Caco-2 (cell line): ENCODE data around the gene POLH. TPM values are rescaled to one million over a fixed set of nuclear protein-coding genes. Genes with fewer than 3 reads are reported as not detected.
A peak's percentile ranks its signal among the peaks of the same experiment; 100 is the strongest.

Experiments
- BruUV-seq: library from RNA; stranded (reverse); fragments of 400-500 nt; replicated peaks from 2 replicates; lab custom pipeline; 2021; lab: Mats Ljungman, UMichigan
- CTCF ChIA-PET: fragments of 300-600 bp; sonication (Branson Sonifier 250); formaldehyde crosslinking; loops from one replicate; lab custom pipeline; 2022; ENCODE audit warnings: antibody characterized with exemption; lab: Charles Lee
- POLR2A ChIA-PET: fragments of 300-600 bp; sonication (Branson Sonifier 250); formaldehyde crosslinking; loops from one replicate; lab custom pipeline; 2022; ENCODE audit warnings: antibody characterized with exemption; lab: Charles Lee
- DNase-seq, 2 experiments: peaks; one replicate each; pipeline versions ENCODE4 v3.0.0 to v3.0.0-alpha.2; 2020 to 2022
- H3K27me3 ChIP-seq: replicated peaks from 2 replicates; pipeline ENCODE4 v1.6.0; 2011; ENCODE audit warnings: low read length; ENCODE audit not compliant: control insufficient read depth, insufficient read depth
- H3K36me3 ChIP-seq: 2 replicates; pipeline ENCODE4 v1.5.1; 2011; ENCODE audit warnings: low read length; ENCODE audit not compliant: control insufficient read depth, insufficient read depth
- H3K4me1 ChIP-seq: fragments of 250-450 bp; sonication (Bioruptor Pico); 2 replicates; pipeline ENCODE4 v1.5.1; 2020; ENCODE audit warnings: mild to moderate bottlenecking
- H3K4me3 ChIP-seq: 2 replicates; pipeline ENCODE4 v1.5.1; 2011; ENCODE audit warnings: low read depth, mild to moderate bottlenecking, control low read depth, low read length
- H3K9me3 ChIP-seq: fragments of 250-450 bp; sonication (Bioruptor Pico); 2 replicates; pipeline ENCODE4 v1.5.1; 2020; ENCODE audit warnings: mild to moderate bottlenecking, moderate library complexity
- H3K27ac Mint-ChIP-seq: one replicate; pipeline ENCODE4 v1.8.0; 2022; ENCODE audit warnings: mixed read lengths; ENCODE audit not compliant: unreplicated experiment
- H3K27me3 Mint-ChIP-seq: one replicate; pipeline ENCODE4 v1.8.0; 2022; ENCODE audit warnings: mixed read lengths; ENCODE audit not compliant: insufficient read depth, unreplicated experiment
- H3K36me3 Mint-ChIP-seq: one replicate; pipeline ENCODE4 v1.8.0; 2022; ENCODE audit warnings: mild to moderate bottlenecking, mixed read lengths; ENCODE audit not compliant: insufficient read depth, unreplicated experiment
- H3K4me1 Mint-ChIP-seq: one replicate; pipeline ENCODE4 v1.8.0; 2022; ENCODE audit warnings: low read depth, mixed read lengths; ENCODE audit not compliant: unreplicated experiment
- H3K4me3 Mint-ChIP-seq: one replicate; pipeline ENCODE4 v1.8.0; 2022; ENCODE audit warnings: mild to moderate bottlenecking, moderate library complexity, mixed read lengths; ENCODE audit not compliant: unreplicated experiment
- H3K9me3 Mint-ChIP-seq: one replicate; pipeline ENCODE4 v1.8.0; 2022; ENCODE audit warnings: mixed read lengths; ENCODE audit not compliant: unreplicated experiment
- CTCF ChIP-seq, 2 experiments: fragments of 200-600 bp in 1 of 2; IDR thresholded peaks; 1 replicate in 1 of 2; 2 replicates in 1 of 2; pipeline versions ENCODE4 v1.5.1 to v1.8.0; 2011 to 2022; ENCODE audit warnings: antibody characterized with exemption in 1 of 2, control low read depth in 1 of 2, inconsistent platforms in 1 of 2, low read depth in 1 of 2, low read length in 1 of 2, mild to moderate bottlenecking in 1 of 2, moderate library complexity in 1 of 2; ENCODE audit not compliant: insufficient read depth in 1 of 2, severe bottlenecking in 1 of 2, unreplicated experiment in 1 of 2
- intact Hi-C: fragments of 100-400 bp; cut with micrococcal nuclease; formaldehyde crosslinking; loops from one replicate; pipeline ENCODE4 v1.10.0; 2022; ENCODE audit not compliant: unreplicated experiment
- total RNA-seq: library from RNA; stranded (reverse); gene quantifications from 2 replicates; pipeline ENCODE4 v1.2.3, GENCODE V29; 2022

Gene POLH
- total RNA-seq, 1 experiment from 2014 or later, result 14.2 TPM

GRCh38 chr6:43578748-43579147 is 2.8 kb downstream of the POLH start:
- no peaks in the 10 kb centered on the region for H3K27me3 Mint-ChIP-seq
- H3K27ac Mint-ChIP-seq, result no peak overlapping the region
- H3K9me3 Mint-ChIP-seq, result no peaks in the 10 kb centered on the region
- POLR2A ChIA-PET, result no interaction called here
- peaks cover 11% of the 10 kb centered on the region for H3K4me1 Mint-ChIP-seq
- no peak for TF ChIP-seq CTCF (IDR thresholded peaks at IDR 0.05; ENCODE audit: insufficient read depth in 1 of 2, low read depth in 1 of 2, low read length in 1 of 2, severe bottlenecking in 1 of 2, unreplicated experiment in 1 of 2)
- H3K4me3 ChIP-seq, result no peak overlapping the region
- intact Hi-C loops, result no loop called here
- no peaks in the 10 kb centered on the region for H3K36me3 ChIP-seq
- no peak for DNase-seq
- CTCF ChIA-PET, result no interaction called here
- peak overlapping the region; percentile 33 for H3K4me3 Mint-ChIP-seq
- BruUV-seq, result no TSS peak
- no peaks in the 10 kb centered on the region for H3K27me3 ChIP-seq
- H3K36me3 Mint-ChIP-seq, result peaks cover 26% of the 10 kb centered on the region
- H3K9me3 ChIP-seq, result no peaks in the 10 kb centered on the region
- H3K4me1 ChIP-seq, result no peaks in the 10 kb centered on the region

GRCh38 chr6:43579171-43579570 is 3.2 kb downstream of the POLH start:
- Histone ChIP-seq H3K9me3 (no peaks in the 10 kb centered on the region), H3K4me1 (no peaks in the 10 kb centered on the region), H3K27me3 (no peaks in the 10 kb centered on the region), H3K4me3 (no peak overlapping the region), H3K36me3 (no peaks in the 10 kb centered on the region)
- CTCF ChIA-PET, result interaction anchor here (0.6 kb wide), 1 partner anchor 9 kb away, joined by 3 read pairs; no protein-coding TSS in a partner anchor
- Mint-ChIP-seq H3K27ac (no peak overlapping the region), H3K4me3 (peak overlapping the region; percentile 33), H3K36me3 (peaks cover 26% of the 10 kb centered on the region), H3K4me1 (peaks cover 11% of the 10 kb centered on the region), H3K27me3 (no peaks in the 10 kb centered on the region), H3K9me3 (no peaks in the 10 kb centered on the region)
- intact Hi-C loops, result no loop called here
- no peak for TF ChIP-seq CTCF (IDR thresholded peaks at IDR 0.05; ENCODE audit: insufficient read depth in 1 of 2, low read depth in 1 of 2, low read length in 1 of 2, severe bottlenecking in 1 of 2, unreplicated experiment in 1 of 2)
- no TSS peak for BruUV-seq
- POLR2A ChIA-PET, result no interaction called here
- no peak for DNase-seq

GRCh38 chr6:43582911-43583310 is 6.9 kb downstream of the POLH start:
- peaks cover 15% of the 10 kb centered on the region for H3K36me3 Mint-ChIP-seq
- Histone ChIP-seq H3K36me3 (no peaks in the 10 kb centered on the region; the same call in 1 of the 2 replicates), H3K4me3 (no peak overlapping the region), H3K4me1 (no peaks in the 10 kb centered on the region), H3K9me3 (no peaks in the 10 kb centered on the region), H3K27me3 (no peaks in the 10 kb centered on the region)
- ChIA-PET POLR2A (no interaction called here), CTCF (no interaction called here)
- no peaks in the 10 kb centered on the region for H3K9me3 Mint-ChIP-seq
- no peak for DNase-seq
- H3K4me1 Mint-ChIP-seq, result peaks cover 11% of the 10 kb centered on the region
- H3K4me3 Mint-ChIP-seq, result no peak overlapping the region
- BruUV-seq, result no TSS peak
- no peak for TF ChIP-seq CTCF (IDR thresholded peaks at IDR 0.05; ENCODE audit: insufficient read depth in 1 of 2, low read depth in 1 of 2, low read length in 1 of 2, severe bottlenecking in 1 of 2, unreplicated experiment in 1 of 2)
- no peak overlapping the region for H3K27ac Mint-ChIP-seq
- intact Hi-C loops, result no loop called here
- no peaks in the 10 kb centered on the region for H3K27me3 Mint-ChIP-seq
